Kidney tubule cell (primary cell): ENCODE results near the gene PAX1.

Experiments used
- DNase-seq: peaks from one replicate; pipeline ENCODE4 v3.0.0-alpha.2; 2018; ENCODE audit warnings: low spot score

PAX1 gene

GRCh38 chr20:21739682-21740081 lies 34.2 kb downstream of the PAX1 start:
- DNase-seq: no peak

GRCh38 chr20:21741266-21741665 lies 35.8 kb downstream of the PAX1 start:
- no peak for DNase-seq

- DNase-seq: no peak
These were observed 57.2 kb downstream of the PAX1 start for GRCh38 chr20:21762646-21763045.

- no peak for DNase-seq
These were observed 61.8 kb downstream of the PAX1 start for GRCh38 chr20:21767200-21767738.

- peak; percentile 27 for DNase-seq
These were observed 62.3 kb downstream of the PAX1 start for GRCh38 chr20:21767739-21768223.
